ENCODE data around the gene CHST11. TPM values are rescaled to one million over a fixed set of nuclear protein-coding genes. Genes with fewer than 3 reads are reported as not detected.
A peak's percentile ranks its signal among the peaks of the same experiment; 100 is the strongest.

The CHST11 gene
- total RNA-seq, 2 donors from 2014 or later = 2.9 to 4.9 TPM

- TF ChIP-seq, protein P1, sequence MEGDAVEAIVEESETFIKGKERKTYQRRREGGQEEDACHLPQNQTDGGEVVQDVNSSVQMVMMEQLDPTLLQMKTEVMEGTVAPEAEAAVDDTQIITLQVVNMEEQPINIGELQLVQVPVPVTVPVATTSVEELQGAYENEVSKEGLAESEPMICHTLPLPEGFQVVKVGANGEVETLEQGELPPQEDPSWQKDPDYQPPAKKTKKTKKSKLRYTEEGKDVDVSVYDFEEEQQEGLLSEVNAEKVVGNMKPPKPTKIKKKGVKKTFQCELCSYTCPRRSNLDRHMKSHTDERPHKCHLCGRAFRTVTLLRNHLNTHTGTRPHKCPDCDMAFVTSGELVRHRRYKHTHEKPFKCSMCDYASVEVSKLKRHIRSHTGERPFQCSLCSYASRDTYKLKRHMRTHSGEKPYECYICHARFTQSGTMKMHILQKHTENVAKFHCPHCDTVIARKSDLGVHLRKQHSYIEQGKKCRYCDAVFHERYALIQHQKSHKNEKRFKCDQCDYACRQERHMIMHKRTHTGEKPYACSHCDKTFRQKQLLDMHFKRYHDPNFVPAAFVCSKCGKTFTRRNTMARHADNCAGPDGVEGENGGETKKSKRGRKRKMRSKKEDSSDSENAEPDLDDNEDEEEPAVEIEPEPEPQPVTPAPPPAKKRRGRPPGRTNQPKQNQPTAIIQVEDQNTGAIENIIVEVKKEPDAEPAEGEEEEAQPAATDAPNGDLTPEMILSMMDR (IDR thresholded peaks at IDR 0.05) = peak; percentile 65
- intact Hi-C loops (cut with DNase I) = no loop called here
- Histone ChIP-seq H3K4me3 (no peak overlapping the region), H3K27ac (no peak overlapping the region), H3K27me3 (no peaks in the 10 kb centered on the region), H3K9me3 (no peaks in the 10 kb centered on the region), H3K36me3 (no peaks in the 10 kb centered on the region), H3K9ac (ENCODE audit: low read depth in 2 of 2, low read length in 2 of 2) (peak overlapping the region in 1 of 2 donors; percentile 12), H3K4me1 (no peaks in the 10 kb centered on the region)
- peak; percentile 38 for DNase-seq
Measured at GRCh38 chr12:104790296-104791125, 333.8 kb downstream of the CHST11 start.

DNA sequence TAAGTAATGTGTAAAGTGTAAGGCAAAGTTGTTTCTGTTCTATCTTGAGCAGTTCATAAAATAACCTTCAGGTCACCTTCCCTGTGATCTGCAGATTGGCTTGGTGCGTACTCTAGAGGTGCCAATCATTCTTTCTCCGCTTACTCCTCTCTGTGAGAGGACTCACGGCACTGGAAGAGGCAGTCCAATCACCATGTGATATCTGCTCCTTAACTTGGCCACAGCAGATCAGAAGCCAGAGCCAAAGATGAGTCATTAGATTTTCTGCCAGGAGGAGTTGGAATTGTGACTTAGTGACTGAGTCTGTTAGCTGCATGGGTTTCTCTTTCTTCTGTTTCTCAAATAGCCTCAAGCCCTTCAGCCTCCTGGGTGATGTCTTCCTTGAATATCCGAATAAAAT lies 335.8 kb downstream of the CHST11 start:
- TF ChIP-seq, protein P1 (IDR thresholded peaks at IDR 0.05) = no peak
- Histone ChIP-seq H3K4me1 (no peaks in the 10 kb centered on the region), H3K4me3 (no peak overlapping the region), H3K27me3 (no peaks in the 10 kb centered on the region), H3K9me3 (no peaks in the 10 kb centered on the region), H3K27ac (no peak overlapping the region), H3K9ac (ENCODE audit: low read depth in 2 of 2, low read length in 2 of 2) (no peak overlapping the region), H3K36me3 (no peaks in the 10 kb centered on the region)
- DNase-seq = peak; percentile 29
- intact Hi-C loops (cut with DNase I) = no loop called here

DNA sequence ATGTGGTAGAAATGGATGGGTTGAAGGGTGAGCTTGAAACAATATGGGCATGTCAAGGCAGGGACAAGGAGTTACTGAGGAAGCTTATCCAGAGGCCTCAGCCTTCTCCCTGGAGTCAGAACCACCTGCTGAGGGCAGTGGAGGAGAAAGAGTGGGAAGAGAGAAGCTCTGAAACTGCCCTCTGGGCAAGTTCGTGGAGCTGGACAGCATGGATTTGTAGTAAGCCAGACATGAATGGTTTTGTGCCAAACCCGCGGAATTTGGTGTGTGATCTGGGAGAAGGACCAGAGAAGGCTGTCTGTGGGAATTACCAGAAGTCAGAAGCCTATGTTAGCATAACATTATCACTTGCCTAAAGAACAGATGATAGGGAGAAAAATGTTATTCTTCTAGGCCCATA lies 336.5 kb downstream of the CHST11 start:
- intact Hi-C loops (cut with DNase I) = no loop called here

GRCh38 chr12:104793968-104794367 lies 337.2 kb downstream of the CHST11 start:
- intact Hi-C loops (cut with DNase I) = no loop called here
- Histone ChIP-seq H3K4me3 (no peak overlapping the region), H3K9ac (ENCODE audit: low read depth in 2 of 2, low read length in 2 of 2) (no peak overlapping the region), H3K36me3 (no peaks in the 10 kb centered on the region), H3K9me3 (no peaks in the 10 kb centered on the region), H3K4me1 (no peaks in the 10 kb centered on the region), H3K27me3 (no peaks in the 10 kb centered on the region), H3K27ac (no peak overlapping the region)
- TF ChIP-seq, protein P1 (IDR thresholded peaks at IDR 0.05) = no peak
- DNase-seq = no peak

More for the DNA sequence above, 336.5 kb downstream of the CHST11 start:
- Histone ChIP-seq H3K27ac (no peak overlapping the region), H3K9ac (ENCODE audit: low read depth in 2 of 2, low read length in 2 of 2) (no peak overlapping the region), H3K4me3 (no peak overlapping the region), H3K27me3 (no peaks in the 10 kb centered on the region), H3K4me1 (no peaks in the 10 kb centered on the region), H3K9me3 (no peaks in the 10 kb centered on the region), H3K36me3 (no peaks in the 10 kb centered on the region)
- TF ChIP-seq, protein P1 (IDR thresholded peaks at IDR 0.05) = no peak
- DNase-seq = no peak

- TF ChIP-seq, protein P1 (IDR thresholded peaks at IDR 0.05) = no peak
- no peak overlapping the region for H3K9ac ChIP-seq (ENCODE audit: low read depth in 2 of 2, low read length in 2 of 2)
- H3K4me3 ChIP-seq = no peak overlapping the region
- no peaks in the 10 kb centered on the region for H3K9me3 ChIP-seq
- no peaks in the 10 kb centered on the region for H3K27me3 ChIP-seq
- no peaks in the 10 kb centered on the region for H3K36me3 ChIP-seq
- no peaks in the 10 kb centered on the region for H3K4me1 ChIP-seq
- intact Hi-C loops (cut with DNase I) = no loop called here
- H3K27ac ChIP-seq = no peak overlapping the region
- DNase-seq = no peak
Measured at GRCh38 chr12:104796475-104796862, 339.7 kb downstream of the CHST11 start.
